NCI-H187 (cell line): Measurements from ENCODE around the gene M1AP.

Source experiments
- DNase-seq, 2 experiments: peaks; one replicate each; lab custom pipeline; 2025; lab: John Stamatoyannopoulos, UW

Gene M1AP

DNA sequence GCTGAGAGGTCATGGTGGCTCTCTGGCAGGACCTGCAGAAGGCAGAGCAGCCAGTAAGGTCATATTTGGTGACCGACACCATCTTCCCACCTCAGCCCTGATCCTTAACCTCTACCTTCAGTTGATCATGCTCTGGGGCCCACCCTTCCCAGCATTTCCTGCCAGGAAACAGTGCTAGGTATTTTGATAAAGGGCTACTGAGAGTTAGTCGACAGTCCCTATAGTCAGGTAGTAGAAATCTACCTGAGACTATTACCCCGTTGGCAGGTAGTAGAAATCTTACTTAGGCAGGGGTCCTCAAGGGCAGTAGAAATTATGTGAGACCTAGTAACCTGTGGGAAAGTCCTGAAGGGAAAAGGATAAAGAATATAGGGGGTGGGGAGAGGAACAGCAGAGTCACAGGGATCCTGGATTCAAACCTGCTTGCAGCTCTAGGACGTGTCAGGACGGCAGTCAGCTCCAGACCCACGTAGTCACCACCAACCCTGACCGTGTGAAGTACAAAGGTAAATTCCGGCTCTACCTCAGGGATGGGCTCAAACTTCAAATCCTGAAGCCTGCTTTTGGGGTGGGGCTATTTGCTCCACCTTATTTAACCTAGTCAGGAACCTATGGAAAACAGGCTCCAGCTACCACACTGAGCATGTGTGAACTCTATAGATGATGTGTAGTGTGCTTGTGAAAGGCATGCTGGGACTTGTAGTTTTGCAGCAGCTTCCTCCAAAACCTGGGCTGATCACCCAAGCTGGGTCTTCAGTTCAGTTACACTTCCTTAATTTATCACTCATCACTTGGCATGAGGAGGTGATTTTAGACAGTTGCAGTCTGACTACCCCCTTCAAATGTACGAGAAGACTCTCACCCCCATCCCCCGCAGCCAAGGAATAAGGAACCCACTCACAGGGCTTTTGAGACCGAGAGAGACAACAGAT, 122.1 kb downstream of the M1AP start, which contains the start of gene DQX1:
Gene DQX1, minus strand, starts transcription at position 515 of the 932 bp plus-strand sequence. Its CDS starts 502 bp downstream, at position 13.
- no peak for DNase-seq

DNA sequence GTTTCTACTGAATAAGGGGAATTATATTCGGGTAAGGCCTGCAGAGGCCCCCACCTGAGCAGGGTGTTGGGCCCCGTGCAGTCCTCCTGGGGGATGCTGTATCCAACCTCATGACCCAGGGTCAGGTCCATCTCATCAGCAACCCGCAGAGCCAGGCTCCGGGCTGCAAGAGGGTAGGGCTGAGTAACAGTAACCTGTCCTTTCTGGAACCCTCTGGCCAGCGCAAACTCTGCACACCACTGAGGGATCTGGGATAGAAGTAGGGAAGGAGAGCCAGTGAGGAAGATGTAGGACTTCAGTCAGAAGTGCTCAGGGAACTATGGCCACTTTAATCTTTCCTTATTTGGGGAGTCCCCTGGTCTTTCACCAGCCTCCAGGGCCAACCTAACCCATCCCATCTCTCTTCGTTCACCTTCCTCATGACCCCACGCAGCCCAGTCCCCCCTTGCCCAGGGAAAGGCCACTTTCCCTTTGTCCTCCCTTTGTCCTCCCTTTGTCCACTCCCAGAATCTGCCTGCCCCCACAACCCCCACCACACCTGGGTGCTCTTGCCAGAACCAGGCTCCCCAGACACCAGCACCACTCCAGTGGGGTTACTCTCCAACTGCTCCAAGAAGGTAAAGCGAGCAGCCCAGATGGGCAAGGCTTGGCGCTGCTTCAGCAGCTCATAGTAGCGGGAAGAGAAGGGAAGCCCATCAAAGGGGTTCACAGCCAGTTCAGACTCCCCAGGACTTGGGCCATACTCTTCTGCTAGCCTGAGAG, 123.0 kb downstream of the M1AP start:
- DNase-seq = no peak

DNA sequence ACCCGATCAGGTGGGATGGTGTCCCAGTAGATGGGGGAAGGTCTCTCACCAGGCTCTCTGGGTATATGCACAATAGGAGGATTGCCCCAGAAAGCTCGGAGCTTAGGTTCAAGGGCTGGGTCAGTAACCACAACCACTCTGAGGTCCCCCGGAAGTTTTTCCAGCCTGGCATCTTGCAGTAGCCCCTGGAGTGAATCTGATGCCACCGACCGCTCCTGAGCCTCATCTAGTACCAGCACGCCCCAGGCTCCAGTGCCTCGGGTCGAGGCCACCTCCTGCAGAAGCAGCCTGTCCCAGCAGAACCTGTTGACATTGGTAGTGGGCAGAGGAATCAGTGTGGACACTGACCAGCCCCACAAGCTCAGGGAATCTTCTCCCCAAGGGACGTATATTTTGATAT, 124.1 kb downstream of the M1AP start:
- no peak for DNase-seq

DNA sequence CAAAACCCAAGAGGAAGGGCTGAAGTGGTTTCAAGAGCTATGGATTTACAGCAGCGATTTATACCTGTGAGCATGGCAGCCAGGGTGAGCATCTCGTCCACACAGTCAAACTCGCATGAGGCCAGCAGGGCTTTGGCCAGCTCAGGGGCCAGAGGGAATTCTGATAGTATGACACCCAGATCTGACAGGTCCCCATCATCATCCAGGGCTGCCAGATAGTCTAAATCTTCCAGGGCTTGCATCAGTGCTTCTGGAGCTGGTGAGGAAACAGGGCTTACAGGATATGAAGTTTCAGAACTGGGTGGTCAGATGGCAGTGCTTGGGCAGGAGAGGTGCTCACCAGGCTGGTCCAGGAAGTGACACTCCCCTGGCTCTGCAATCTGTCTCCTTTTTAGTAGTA, 125.6 kb downstream of the M1AP start:
- DNase-seq = no peak

DNA sequence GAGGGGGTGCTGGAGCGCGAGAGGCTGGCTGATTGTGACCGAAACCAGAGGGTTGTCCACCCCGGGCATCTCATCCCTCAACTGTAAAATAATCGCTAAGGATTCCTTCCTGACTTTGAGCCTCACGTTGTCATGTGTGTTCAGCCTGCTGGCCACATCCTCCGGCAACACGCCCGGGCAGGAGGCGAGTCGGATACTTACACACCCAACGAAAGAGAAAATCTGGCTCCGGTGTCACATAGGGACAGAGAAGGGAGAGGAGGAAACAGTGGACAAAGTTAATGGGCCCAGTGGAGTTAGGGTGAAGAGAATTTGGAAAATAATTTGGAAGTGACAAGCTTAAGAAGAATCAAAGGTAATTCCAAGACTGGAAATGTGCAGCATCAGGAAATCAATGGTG, 131.5 kb downstream of the M1AP start:
- DNase-seq = no peak

DNA sequence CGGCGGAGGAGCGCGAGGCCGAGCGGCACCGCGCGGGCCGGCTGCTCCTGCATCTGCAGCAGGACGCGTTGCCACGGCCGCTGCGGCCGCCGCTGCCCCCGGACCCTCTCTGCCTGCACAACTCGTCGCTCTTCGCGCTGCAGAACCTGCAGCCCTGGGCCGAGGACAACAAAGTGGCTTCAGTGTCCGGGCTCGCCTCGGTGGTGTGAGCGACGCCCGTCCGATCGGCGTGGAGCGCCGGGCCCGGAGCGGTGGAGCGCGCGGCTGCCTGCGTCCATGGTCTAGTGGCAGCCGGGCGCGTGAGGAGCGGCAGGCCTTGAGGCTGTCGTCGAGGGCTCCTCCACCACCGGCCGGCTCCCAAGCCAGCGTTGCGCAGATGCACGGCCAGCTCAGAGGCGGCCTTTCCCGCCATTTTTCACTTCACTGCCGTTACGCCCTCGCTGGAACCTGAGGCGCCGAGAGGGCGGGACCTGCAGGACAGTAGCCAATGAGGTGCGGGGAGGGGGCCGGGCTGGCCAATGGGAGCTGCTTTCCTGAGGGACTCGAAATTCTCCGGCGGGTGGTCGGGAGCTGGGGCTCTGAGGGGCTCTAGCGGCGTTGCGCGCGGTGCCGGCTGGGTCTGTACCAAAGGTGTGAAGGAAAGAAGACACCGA, 132.0 kb downstream of the M1AP start:
- no peak for DNase-seq

DNA sequence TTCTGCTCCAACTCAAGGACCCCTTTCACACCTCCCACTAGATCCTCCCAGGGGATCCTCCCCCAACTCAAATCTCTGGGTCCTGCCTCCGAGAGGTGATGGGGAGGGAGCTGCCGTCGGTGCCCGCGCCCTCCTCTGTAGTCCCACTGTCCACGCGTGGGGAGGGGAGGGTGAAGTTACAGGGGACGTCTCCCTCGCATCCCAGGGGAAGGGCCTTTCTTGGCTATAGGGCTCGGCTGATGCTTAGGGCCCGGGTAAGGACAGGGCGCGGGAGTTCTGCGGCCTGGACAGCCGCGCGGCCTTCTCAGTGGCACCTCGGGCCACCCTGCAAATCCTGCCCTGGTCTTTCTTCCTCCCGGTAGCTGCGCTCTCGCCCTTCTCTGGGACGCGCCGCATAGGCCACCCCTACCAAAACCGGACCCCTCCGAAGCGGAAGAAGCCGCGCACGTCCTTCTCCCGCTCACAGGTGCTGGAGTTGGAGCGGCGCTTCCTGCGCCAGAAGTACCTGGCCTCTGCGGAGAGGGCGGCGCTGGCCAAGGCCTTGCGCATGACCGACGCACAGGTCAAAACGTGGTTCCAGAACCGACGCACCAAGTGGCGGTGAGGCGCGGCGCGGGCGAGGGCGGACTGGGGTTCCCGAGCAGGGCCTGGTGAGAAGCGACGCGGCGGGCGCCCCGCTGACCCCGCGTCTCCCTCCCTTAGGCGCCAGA, 132.7 kb downstream of the M1AP start:
- DNase-seq = no peak

DNA sequence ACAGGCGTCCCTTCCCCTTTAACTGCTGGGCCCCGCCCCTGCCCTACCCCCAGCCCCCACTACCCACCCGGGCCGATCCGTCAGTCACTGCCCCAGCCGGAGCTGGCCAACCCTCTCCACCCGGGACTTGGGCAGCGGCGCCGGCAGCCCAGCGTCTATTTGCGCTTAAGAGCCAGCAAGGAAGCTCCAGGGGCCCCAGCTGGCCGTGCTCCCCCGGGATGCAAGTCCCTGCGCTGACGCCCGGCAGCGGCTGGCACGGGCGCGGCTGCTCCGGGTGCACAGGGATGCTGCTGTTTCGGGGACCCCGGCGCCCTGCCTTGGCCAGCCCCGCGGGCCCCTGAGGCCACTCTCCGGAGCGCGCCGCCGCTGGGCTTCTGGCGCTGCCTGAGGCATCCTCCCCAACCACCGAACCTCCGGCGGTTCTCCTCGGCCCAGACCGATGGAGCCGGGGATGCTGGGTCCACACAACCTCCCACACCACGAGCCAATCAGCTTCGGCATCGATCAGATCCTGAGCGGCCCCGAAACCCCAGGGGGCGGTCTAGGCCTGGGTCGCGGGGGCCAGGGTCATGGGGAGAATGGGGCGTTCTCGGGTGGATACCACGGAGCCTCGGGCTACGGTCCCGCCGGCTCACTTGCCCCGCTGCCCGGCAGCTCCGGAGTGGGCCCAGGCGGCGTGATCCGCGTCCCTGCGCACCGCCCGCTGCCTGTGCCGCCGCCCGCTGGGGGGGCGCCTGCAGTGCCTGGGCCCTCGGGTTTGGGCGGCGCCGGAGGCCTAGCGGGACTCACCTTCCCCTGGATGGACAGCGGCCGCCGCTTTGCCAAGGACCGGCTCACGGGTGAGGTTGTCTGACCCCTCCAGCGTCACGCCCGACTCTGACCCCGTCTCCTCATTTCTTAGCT, 133.5 kb downstream of the M1AP start, which contains the start of gene TLX2:
Gene TLX2, plus strand, starts transcription at position 83 of the 903 bp plus-strand sequence. Its CDS starts 357 bp downstream, at position 440.
- DNase-seq = no peak

DNA sequence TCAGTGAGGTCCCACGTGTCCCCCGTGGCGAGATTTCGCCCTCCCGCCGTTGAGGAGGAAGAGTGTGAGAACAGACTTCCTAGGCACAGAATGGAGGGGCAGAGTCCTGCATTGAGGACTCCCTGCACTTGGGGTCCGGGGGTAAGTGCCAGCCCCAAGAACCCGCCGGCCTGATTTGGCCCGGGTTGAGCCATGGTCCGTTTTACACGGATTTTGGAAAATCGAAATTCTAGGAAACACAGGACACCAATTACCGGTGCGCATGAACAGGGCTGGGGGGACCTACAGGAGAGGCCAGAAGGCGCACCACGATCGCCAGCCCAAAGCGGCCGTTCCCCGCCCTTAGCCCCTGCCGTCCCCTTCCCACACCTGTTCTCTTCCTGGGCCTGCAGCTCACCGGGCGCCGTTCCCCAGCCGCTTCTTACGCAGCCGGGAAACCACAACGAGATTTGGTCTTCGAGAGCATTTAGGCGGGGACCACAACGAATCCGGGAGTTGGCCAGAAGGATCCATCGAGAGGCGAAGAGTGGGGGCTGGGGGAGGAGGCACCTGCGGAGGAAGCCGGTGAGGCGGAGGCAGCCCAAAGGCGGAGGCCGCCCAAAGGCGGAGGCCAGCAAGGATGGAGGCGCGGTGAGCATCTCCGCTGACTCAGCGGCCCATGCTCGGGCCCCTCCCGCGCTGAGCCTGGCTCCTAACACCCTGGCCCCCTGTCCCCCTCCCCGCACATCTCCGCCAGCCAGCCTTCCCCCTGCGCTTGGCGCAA, 134.3 kb downstream of the M1AP start:
- DNase-seq = no peak

DNA sequence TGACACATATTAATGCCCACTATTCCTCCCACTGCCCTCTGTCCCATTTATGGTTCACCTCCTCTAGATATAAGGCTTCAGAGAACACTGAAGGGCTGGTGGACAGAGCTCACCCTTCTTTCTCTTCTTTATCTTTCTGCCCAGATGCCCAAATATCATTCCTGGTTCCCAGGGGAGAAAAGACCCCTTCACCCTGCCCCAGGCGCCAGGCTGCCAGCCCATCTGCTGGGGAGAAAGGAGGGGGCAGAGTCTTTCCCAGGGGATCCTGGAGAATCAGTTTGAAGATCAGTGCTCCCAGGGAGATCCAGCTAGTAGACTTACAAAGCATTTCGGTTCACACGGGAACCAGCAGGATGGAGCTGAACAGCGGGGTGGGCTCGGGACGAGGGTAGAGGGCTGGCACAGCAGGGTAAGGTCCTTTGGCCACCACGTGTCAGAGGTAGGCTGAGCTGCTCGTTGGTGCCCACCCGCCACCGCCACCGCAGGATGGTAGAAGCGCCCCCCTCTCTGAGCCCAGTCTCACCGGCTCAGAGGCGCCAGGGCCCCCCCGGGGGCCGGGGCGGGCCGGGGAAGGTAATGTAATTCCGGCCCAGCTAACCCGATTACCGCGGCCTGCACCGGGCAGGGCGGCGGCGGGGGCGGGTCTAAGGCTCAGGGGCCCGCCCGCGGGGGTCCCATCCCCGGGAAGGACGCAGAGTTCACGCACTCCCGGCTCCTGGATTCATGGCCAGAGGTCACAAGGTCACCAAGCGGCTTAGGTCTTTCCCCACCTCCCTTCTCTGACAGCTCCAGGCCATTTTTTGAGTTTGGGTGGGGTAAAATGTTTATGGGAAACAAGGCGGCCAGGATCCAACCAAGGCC, 135.2 kb downstream of the M1AP start:
- DNase-seq = no peak

DNA sequence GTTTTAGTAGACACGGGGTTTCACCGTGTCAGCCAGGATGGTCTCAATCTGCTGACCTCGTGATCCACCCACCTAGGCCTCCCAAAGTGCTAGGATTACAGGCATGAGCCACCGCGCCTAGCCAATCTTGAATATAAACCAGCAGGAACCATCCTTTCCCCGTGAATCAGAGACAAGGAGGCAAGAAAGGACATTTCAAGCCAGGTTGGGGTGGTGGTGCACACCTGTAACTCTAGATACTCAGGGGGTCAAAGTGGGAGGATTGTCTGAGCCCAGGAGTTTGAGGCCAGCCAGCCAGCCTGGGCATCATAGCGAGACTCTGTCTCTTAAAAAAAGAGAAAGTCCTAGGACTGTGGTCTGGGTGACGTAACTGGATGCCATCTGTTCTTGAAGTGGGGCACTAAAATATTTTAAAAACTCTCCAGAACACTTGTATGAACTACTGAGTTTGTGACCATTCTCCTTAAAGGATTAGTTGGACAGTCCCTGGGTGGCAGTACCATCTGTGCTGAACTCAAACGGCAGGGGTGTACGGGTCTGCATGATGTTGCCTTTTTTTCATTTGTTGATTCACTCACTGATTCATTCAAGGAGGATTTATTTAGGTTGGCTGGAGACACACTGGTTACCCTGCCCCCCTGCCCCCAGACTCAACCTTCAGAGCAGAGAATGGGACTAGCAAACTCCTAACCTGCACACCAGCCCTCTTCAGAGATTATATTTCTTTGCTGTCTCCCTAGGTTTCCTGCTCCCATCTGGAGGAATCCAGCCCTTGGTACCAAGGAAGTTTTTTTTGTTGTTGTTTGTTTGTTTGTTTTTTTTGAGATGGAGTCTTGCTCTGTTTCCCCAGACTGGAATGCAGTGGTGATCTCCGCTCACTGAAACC, 136.8 kb downstream of the M1AP start:
- no peak for DNase-seq

DNA sequence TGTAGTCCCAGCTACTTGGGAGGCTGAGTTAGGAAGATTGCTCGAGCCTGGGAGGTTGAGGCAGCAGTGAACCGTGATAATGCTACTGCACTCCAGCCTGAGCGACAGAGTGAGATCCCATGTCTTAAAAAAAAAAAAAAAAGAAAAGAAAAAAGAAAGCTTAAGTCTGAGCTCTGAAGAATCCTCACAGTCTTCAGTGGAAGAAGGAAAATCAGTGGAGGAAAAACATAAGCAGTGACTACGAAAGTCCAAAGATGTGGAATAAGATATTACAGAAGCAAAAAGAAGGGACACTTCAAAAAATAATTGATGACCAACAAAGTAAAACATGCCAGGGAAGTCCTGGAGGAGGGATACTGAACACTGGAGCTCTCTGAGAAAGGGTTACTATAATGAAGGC, 137.9 kb downstream of the M1AP start:
- DNase-seq = no peak

DNA sequence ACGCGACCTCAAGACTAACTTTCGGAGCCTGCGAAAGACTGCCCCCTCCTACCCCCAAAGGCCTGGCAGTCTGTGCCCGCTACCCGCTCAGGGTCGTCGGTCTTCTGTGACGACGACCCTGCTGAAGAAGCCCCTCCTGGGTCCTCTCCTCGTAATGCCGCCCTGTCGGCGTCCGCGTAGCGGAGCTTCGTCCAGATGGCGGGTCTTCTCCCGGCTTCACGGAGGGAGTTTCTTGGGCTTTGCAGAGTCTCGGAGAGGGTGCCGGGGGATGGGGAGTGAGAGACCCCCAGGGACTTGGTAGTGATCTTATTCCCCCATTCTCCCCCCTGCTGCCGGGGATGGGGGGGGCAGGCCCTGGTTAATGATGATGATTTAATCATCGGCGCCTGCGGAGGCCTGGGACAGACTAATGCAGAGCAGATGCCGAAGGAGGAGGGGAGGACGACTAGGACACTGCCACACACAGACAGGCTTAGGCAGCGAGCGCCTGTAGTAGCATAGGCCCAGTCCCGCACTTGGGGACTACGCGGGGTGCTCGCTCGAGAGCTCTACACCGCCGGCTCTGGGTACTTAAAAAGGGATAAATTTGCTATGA, 140.1 kb downstream of the M1AP start:
- no peak for DNase-seq
